GM12878 (cell line): ENCODE results near the gene PRR7. TPM values are rescaled to one million over a fixed set of nuclear protein-coding genes. Genes with fewer than 3 reads are reported as not detected.
A peak's percentile ranks its signal among the peaks of the same experiment; 100 is the strongest.

Experiments used
- CBFB ChIP-seq: IDR thresholded peaks from 2 replicates; pipeline ENCODE4 v1.6.1; 2016; ENCODE audit warnings: antibody characterized with exemption, low read depth
- CHD1 ChIP-seq: IDR thresholded peaks from 2 replicates; pipeline ENCODE4 v1.6.1; 2012; ENCODE audit warnings: low read depth, low read length, improper control_type of control experiment
- CHD2 ChIP-seq: IDR thresholded peaks from 2 replicates; pipeline ENCODE4 v1.6.1; 2011; ENCODE audit warnings: low read depth, low read length, improper control_type of control experiment, borderline replicate concordance
- DPF2 ChIP-seq: fragments of 450-650 bp; IDR thresholded peaks from 2 replicates; pipeline ENCODE4 v1.6.1; 2017; ENCODE audit warnings: mild to moderate bottlenecking
- EED ChIP-seq: sonication (generic); IDR thresholded peaks from 2 replicates; pipeline ENCODE4 v1.6.1; 2016; ENCODE audit warnings: antibody characterized with exemption, low read depth
- EP300 ChIP-seq, 2 experiments: fragments of 150-350 bp in 1 of 2; IDR thresholded peaks; 2 replicates each; pipeline ENCODE4 v1.6.1; 2011 to 2012; ENCODE audit warnings: low read depth in 2 of 2, low read length in 2 of 2, borderline replicate concordance in 1 of 2, improper control_type of control experiment in 1 of 2, inconsistent platforms in 1 of 2; ENCODE audit not compliant: control insufficient read depth in 1 of 2
- HCFC1 ChIP-seq: fragments of 150-350 bp; IDR thresholded peaks from 2 replicates; pipeline ENCODE4 v1.6.1; 2014; ENCODE audit warnings: low read length
- MXI1 ChIP-seq: fragments of 150-350 bp; IDR thresholded peaks from 2 replicates; pipeline ENCODE4 v1.6.1; 2011; ENCODE audit warnings: low read depth, mild to moderate bottlenecking, inconsistent platforms, low read length, improper control_type of control experiment
- MYC ChIP-seq: IDR thresholded peaks from 2 replicates; pipeline ENCODE4 v1.6.1; 2011; ENCODE audit warnings: mild to moderate bottlenecking, low read length, moderate library complexity, inconsistent platforms; ENCODE audit not compliant: insufficient read depth, insufficient replicate concordance, insufficient read length, severe bottlenecking
- POLR2AphosphoS5 ChIP-seq: IDR thresholded peaks from 2 replicates; pipeline ENCODE4 v1.6.1; 2011; ENCODE audit warnings: mild to moderate bottlenecking, low read length, inconsistent platforms
- SIX5 ChIP-seq: IDR thresholded peaks from 2 replicates; pipeline ENCODE4 v1.6.1; 2011; ENCODE audit warnings: mild to moderate bottlenecking, low read depth, low read length, moderate library complexity; ENCODE audit not compliant: severe bottlenecking
- SP1 ChIP-seq: IDR thresholded peaks from one replicate; pipeline ENCODE4 v1.6.1; 2011; ENCODE audit warnings: low read depth, low read length
- SRF ChIP-seq, 2 experiments: IDR thresholded peaks; 2 replicates each; pipeline ENCODE4 v1.6.1; 2011; ENCODE audit warnings: low read depth in 2 of 2, low read length in 2 of 2, mild to moderate bottlenecking in 1 of 2, moderate library complexity in 1 of 2
- TCF3 ChIP-seq: IDR thresholded peaks from 2 replicates; pipeline ENCODE4 v1.6.1; 2012; ENCODE audit warnings: low read depth, mild to moderate bottlenecking, low read length, borderline replicate concordance; ENCODE audit not compliant: insufficient read depth
- TCF7 ChIP-seq: IDR thresholded peaks from 2 replicates; pipeline ENCODE4 v1.6.1; 2014; ENCODE audit warnings: antibody characterized with exemption, borderline replicate concordance
- ZNF207 ChIP-seq: fragments of 450-650 bp; IDR thresholded peaks from 2 replicates; pipeline ENCODE4 v1.6.1; 2014; ENCODE audit warnings: antibody characterized with exemption, mild to moderate bottlenecking, borderline replicate concordance
- polyA plus RNA-seq, 11 experiments: library from polyadenylated mRNA; depleted of rRNA in 4 of 11; unstranded in 6 of 11; stranded (reverse) in 5 of 11; fragments of >200 nt; fragmentation: Nextera tagmentation in 4 of 11; fragmentation: Illumina TruSeq in 1 of 11; extraction: Ambion mirVana in 4 of 11; extraction: Trizol in 1 of 11; gene quantifications; 1 replicate in 1 of 11; 2 replicates in 10 of 11; pipeline versions ENCODE4 v1.2.1 to v1.2.3, GENCODE V29; 2011 to 2016; ENCODE audit warnings: inconsistent platforms in 2 of 11, missing spikeins in 2 of 11, low read depth in 1 of 11
- total RNA-seq, 4 experiments: library from RNA; depleted of rRNA in 3 of 4; stranded (reverse); fragments of >200 nt in 3 of 4; fragmentation: Illumina TruSeq in 1 of 4; extraction: Trizol in 1 of 4; gene quantifications; 2 replicates each; pipeline versions ENCODE4 v1.2.1 to v1.2.3, GENCODE V29; 2013 to 2021
- TF ChIP-seq, protein P1 (sequence below): fragments of 450-650 bp; IDR thresholded peaks from 2 replicates; pipeline ENCODE4 v1.6.1; 2017; ENCODE audit warnings: low read depth, mild to moderate bottlenecking, moderate library complexity
- TF ChIP-seq, protein P2 (sequence below): fragments of 450-650 bp; IDR thresholded peaks from 2 replicates; pipeline ENCODE4 v1.6.1; 2017; ENCODE audit warnings: mild to moderate bottlenecking, moderate library complexity
- TF ChIP-seq, protein P3 (sequence below): fragments of 450-650 bp; conservative IDR thresholded peaks from 2 replicates; pipeline ENCODE4 v1.6.1; 2017; ENCODE audit warnings: mild to moderate bottlenecking, moderate library complexity
- TF ChIP-seq, protein P4 (sequence below): IDR thresholded peaks from 2 replicates; pipeline ENCODE4 v1.6.1; 2012; ENCODE audit warnings: low read depth, low read length, improper control_type of control experiment

Gene PRR7
- total and polyA plus RNA-seq, 10 of the 15 experiments (the other 5 are each of a cell fraction or from before 2014, with no cell fraction given), result 0.09 to 18.8 (median 4.6) TPM; not detected in 2

DNA sequence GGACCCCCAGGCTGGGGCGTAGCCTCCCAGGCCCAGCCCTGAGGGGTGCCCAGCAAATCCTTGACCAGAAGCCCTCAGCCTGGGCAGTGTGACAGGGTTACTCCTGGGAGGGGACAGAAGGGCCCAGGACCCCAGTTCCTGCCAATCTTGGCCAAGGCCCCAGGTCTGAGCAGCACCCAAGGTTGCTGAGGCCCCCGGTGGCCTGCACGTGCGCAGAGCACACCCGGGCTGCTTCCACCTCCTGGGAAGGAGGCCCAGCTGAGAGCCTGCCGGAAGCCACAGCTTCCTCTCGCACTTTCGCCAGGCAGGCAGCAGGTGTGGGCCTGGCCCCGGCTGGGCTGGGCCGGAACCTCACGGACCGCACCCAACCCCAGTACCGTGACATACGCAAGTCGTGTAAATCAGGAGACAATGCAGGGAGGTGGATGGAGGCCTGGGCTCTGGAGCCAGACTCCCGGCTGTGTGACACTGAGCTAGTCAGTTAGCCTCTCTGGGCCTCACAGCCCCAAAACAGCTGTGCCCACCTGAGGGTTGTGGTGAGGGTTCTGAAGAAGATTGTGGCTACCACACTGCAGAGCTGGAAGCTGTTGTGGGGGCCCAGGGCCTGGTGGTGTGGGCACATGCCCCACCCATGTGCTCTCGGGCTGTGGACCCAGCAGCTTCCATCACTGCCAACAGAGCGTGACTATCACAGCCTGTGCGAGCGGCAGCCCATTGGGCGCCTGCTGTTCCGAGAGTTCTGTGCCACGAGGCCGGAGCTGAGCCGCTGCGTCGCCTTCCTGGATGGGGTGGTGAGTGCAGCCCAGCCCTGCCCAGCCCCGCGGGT, 15.1 kb upstream of the PRR7 start (continued):
- TF ChIP-seq MYC (peak; percentile 71), EED (peak; percentile 96), CHD1 (no peak), SIX5 (no peak), TCF3 (peak; percentile 100), CBFB (peak; percentile 72), MXI1 (0 out of 2 replicates have a peak, but pooled peaks have one; percentile 31), DPF2 (peak; percentile 88), POLR2AphosphoS5 (0 out of 2 replicates have a peak, but pooled peaks have one; percentile 17), SRF (IDR thresholded peaks at IDR 0.05; ENCODE audit: low read depth in 2 of 2, low read length in 2 of 2) (no peak), CHD2 (peak; percentile 44; the same call in 1 of the 2 replicates), SP1 (peak; percentile 54), EP300 (IDR thresholded peaks at IDR 0.05; ENCODE audit: borderline replicate concordance in 1 of 2, control insufficient read depth in 1 of 2, low read depth in 2 of 2, low read length in 2 of 2) (peak; percentile 55 to 61; a peak in 3 of 4 replicates), ZNF207 (peak; percentile 69; the same call in 1 of the 2 replicates), HCFC1 (no peak), TCF7 (no peak)
- TF ChIP-seq, protein P1, sequence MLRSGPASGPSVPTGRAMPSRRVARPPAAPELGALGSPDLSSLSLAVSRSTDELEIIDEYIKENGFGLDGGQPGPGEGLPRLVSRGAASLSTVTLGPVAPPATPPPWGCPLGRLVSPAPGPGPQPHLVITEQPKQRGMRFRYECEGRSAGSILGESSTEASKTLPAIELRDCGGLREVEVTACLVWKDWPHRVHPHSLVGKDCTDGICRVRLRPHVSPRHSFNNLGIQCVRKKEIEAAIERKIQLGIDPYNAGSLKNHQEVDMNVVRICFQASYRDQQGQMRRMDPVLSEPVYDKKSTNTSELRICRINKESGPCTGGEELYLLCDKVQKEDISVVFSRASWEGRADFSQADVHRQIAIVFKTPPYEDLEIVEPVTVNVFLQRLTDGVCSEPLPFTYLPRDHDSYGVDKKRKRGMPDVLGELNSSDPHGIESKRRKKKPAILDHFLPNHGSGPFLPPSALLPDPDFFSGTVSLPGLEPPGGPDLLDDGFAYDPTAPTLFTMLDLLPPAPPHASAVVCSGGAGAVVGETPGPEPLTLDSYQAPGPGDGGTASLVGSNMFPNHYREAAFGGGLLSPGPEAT, result 0 out of 2 replicates have a peak, but pooled peaks have one; percentile 39
- TF ChIP-seq, protein P2, sequence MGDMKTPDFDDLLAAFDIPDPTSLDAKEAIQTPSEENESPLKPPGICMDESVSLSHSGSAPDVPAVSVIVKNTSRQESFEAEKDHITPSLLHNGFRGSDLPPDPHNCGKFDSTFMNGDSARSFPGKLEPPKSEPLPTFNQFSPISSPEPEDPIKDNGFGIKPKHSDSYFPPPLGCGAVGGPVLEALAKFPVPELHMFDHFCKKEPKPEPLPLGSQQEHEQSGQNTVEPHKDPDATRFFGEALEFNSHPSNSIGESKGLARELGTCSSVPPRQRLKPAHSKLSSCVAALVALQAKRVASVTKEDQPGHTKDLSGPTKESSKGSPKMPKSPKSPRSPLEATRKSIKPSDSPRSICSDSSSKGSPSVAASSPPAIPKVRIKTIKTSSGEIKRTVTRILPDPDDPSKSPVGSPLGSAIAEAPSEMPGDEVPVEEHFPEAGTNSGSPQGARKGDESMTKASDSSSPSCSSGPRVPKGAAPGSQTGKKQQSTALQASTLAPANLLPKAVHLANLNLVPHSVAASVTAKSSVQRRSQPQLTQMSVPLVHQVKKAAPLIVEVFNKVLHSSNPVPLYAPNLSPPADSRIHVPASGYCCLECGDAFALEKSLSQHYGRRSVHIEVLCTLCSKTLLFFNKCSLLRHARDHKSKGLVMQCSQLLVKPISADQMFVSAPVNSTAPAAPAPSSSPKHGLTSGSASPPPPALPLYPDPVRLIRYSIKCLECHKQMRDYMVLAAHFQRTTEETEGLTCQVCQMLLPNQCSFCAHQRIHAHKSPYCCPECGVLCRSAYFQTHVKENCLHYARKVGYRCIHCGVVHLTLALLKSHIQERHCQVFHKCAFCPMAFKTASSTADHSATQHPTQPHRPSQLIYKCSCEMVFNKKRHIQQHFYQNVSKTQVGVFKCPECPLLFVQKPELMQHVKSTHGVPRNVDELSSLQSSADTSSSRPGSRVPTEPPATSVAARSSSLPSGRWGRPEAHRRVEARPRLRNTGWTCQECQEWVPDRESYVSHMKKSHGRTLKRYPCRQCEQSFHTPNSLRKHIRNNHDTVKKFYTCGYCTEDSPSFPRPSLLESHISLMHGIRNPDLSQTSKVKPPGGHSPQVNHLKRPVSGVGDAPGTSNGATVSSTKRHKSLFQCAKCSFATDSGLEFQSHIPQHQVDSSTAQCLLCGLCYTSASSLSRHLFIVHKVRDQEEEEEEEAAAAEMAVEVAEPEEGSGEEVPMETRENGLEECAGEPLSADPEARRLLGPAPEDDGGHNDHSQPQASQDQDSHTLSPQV, result peak; percentile 37; the same call in 1 of the 2 replicates
- TF ChIP-seq, protein P3, sequence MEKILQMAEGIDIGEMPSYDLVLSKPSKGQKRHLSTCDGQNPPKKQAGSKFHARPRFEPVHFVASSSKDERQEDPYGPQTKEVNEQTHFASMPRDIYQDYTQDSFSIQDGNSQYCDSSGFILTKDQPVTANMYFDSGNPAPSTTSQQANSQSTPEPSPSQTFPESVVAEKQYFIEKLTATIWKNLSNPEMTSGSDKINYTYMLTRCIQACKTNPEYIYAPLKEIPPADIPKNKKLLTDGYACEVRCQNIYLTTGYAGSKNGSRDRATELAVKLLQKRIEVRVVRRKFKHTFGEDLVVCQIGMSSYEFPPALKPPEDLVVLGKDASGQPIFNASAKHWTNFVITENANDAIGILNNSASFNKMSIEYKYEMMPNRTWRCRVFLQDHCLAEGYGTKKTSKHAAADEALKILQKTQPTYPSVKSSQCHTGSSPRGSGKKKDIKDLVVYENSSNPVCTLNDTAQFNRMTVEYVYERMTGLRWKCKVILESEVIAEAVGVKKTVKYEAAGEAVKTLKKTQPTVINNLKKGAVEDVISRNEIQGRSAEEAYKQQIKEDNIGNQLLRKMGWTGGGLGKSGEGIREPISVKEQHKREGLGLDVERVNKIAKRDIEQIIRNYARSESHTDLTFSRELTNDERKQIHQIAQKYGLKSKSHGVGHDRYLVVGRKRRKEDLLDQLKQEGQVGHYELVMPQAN, result peak; percentile 56; the same call in 1 of the 2 replicates
- TF ChIP-seq, protein P4, sequence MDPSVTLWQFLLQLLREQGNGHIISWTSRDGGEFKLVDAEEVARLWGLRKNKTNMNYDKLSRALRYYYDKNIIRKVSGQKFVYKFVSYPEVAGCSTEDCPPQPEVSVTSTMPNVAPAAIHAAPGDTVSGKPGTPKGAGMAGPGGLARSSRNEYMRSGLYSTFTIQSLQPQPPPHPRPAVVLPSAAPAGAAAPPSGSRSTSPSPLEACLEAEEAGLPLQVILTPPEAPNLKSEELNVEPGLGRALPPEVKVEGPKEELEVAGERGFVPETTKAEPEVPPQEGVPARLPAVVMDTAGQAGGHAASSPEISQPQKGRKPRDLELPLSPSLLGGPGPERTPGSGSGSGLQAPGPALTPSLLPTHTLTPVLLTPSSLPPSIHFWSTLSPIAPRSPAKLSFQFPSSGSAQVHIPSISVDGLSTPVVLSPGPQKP, result peak; percentile 44; the same call in 1 of the 2 replicates
